ENCODE results near the gene FMR1.

Gene FMR1

DNA sequence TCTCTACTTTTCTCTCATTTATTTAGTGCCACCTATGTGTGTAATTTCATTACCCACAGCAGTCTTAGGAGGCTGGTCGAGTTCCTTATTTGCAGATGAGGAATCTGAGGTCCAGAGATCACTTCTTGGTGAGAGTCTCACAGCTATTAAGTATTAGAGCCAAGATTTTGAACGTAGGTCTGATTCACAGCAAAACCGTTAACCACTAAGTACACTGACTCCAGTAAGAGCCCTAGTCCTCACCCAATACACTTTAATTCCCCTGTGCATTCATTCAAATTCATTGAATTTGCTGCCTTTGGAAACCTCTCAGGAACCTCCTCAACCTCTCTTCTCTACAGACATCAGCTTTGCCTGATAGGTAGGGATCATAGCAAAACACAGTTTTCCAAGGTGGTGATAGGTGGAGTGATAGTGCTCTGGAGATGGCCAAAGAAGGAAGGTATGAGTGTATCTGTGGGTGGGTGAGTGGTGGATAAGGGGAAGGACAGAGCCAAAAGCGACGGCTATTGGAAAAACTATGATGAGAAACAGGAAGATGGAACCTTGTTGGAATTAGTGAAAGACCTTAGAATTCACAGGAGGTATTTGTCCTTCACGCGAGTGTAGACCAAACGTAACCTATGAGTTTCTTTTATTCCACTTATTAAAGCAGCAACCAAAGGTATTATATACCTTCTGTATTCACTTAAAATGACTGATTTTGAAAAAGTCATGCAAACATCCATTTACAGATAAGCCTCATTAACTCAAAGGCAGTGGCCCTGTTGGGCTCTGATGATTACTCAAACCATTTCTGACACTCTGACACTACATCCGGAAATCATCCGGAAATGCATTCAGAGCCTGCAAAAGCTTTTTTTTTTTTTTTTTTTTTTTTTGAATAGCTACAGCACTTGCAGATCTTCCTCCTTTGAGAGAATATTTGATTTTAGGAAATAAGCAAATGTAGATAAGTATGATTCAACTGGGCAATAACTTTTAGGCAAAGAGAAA, 6.3 kb downstream of the FMR1 start:
- DNase-seq, result no peak

DNA sequence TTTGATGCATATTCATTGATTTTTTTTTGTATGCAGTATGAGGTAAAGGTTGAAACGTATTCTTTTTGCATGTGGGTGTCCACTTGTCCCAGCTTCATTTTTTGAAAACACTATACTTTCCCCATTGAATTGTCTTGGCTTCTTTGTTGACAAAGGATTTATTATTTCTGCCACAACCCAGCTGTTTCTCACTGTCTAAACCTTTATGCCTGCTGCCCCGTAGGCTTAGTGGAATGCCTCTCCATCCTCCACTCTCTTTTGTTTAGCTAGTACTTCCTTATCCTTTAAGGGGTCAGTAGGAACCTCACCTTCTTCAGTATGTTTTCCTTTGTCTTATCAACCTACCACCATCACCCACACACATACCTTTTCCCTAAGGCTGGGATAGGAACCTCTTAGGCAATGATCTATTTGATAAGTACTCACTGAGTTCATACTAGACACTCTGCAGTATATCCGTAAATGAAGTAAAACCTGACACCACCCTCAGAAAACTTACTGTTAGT, 8.5 kb downstream of the FMR1 start:
- DNase-seq, result no peak

DNA sequence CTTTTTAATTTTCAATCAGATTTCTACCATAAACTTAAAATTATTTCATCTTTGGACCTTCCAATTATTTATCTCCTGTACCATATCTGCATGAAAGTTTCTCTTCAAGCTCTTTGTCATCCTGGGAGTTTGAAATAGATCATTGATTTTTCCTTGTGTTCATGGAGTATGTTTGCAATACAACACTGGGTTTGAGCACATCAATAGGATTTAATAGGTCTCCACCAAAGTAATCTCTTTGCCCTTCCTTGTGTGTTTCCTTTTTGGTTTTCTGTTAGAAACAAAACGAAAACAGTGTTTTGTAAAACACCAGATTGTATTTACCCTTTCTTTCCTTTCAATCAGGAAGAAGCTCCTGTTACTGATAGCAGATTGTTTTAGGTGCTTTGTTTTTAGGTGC, 11.9 kb downstream of the FMR1 start:
- DNase-seq, result no peak

DNA sequence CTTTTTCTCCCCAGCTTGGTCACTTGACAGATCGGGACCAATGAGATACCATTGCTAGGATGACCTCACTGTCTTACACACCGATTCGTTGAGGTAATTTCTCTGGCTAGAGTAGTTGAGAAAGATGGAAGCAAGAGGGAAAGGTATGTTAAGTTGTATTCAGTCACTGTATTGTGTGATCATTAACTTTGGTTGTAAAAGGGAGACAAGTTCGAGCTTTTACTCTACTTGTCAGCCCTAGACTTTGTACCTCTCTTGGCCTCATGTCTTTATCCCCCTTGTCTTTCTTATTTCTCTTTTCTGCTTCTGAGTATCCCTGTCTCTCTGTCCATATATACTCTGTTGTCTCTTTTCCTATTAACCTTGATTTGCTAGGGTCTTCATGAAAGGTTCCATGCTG, 15.5 kb downstream of the FMR1 start:
- DNase-seq, result no peak

DNA sequence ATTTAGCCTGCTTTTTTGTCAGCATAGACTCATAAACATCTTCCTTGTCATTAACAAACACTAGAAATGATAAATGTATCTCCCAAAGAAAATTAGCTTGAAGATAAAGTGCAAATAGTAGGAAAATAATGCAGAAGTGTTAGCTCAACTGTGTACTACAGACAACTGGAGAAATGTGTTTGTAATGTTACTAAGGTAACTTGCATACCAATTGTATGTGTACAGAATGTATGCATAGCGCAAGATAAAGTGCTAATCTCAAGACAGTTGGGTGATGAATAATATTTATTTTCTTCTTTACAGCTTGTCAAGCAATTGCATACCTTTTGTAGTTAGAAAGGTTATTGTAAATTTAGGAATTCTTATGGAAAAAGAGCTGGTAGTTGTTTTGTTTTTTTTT, 22.1 kb downstream of the FMR1 start:
- no peak for DNase-seq

DNA sequence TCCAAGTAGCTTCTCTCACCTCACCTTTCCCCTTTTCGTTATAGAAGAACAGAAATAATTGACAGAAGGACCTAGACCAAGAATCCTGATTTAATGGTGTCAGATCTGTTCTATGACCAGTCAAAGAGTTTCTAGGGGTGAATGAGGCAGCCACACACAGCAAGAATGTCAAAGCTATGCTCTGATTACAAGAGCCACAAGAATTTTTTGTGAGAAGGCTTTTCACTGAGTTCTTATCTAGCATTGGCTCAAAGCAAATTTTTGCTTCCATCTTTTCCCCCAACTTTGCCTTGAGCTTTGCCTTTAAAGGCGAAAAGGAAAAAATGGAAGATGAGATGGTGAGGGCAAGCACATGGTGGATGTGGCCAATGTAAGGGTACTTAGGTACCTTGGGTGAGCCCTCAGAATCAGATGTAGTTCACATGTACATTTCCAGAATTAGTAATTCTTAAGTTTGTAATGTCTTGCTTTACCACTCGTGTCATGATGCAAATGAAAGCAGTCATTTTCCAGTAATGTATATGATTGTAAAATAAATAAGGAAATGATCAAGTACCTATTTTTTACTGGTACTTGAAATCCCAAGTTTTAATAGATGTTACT, 23.5 kb downstream of the FMR1 start:
- no peak for DNase-seq

DNA sequence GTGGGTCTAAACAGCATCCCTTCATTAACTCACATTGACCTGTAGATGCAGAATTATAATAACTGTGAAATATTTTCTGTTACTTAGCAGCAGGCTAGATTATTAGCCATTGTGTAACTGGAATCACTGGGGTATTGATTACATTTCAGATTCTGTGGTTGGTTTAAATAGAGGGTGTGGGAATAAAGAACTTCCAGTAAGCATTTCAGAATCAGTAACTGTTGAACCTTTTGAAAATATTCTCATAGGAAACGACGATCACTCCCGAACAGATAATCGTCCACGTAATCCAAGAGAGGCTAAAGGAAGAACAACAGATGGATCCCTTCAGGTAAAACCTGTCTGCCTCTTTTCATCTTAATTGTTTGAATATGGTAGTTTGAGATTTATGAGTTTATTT, 33.6 kb downstream of the FMR1 start:
- DNase-seq, result no peak

DNA sequence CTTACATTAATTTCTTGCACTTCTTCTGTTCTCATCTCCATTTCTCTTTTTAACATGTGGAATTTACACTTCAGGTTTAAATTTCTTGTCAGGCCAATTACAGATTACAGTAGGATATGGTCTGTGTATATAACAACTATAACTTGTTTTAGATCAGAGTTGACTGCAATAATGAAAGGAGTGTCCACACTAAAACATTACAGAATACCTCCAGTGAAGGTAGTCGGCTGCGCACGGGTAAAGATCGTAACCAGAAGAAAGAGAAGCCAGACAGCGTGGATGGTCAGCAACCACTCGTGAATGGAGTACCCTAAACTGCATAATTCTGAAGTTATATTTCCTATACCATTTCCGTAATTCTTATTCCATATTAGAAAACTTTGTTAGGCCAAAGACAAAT, 36.8 kb downstream of the FMR1 start:
- DNase-seq, result no peak

DNA sequence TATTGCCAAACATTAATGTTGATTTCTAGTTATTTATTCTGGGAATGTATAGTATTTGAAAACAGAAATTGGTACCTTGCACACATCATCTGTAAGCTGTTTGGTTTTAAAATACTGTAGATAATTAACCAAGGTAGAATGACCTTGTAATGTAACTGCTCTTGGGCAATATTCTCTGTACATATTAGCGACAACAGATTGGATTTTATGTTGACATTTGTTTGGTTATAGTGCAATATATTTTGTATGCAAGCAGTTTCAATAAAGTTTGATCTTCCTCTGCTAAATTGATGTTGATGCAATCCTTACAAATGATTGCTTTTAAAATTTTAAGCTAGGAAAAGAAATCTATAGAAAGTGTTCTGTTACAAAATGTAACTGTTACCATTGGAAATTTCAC, 38.6 kb downstream of the FMR1 start:
- no peak for DNase-seq

DNA sequence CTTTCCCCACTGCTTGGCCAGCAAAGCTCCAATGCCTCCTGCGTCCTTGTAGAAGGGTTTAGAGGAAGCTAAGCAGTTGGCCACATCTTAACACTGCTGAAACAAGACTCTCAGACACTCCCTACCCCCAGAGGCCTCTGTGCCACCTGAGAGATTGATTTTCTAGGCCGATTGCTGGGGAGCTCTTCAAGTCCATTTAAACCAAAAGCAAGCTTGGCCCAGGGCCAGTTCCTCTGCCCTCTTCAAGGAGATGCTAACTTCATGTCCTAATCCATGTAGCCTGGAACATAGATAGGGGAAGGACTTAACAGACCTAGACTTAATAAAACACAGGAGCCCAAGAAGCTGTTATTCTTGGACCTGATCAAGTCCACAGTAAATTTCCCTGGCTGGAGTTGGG, 42.3 kb downstream of the FMR1 start:
- DNase-seq, result no peak

DNA sequence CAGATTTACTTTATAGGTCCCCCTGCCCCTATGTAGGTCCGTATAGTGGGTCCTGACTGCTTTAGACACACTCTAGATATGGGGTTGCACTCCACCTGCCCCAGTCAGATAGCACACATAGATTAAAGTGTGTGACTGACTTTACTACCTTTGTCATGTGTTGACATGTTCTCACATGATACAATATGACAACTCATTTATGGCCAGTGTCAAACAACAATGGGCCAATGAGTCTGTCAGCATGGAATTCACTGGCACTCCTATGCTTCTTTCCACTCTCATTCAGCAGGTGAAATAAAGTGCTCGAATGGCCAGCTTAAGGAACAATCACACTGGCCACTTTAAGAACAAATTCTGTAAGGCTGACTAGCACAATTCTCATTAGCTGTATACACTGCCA, 45.6 kb downstream of the FMR1 start:
- DNase-seq, result no peak

DNA sequence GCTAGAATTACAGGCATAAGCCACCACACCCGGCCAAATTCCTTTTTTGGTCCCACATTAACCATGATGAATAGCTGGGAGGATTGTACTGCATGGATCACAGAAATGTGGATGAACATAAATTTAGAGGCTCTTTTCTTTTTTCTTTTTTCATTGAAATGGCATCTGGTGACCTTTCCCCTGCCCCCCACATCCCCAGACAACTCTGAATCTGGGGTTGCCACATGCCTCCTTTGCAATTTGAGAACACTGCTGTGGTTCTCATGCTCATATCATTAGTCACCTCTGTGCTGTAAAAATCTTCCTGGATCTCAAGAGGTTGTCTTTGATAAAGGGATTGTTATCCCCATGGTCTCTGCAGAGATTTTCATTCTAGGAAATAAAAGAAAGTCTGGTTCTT, 46.6 kb downstream of the FMR1 start:
- no peak for DNase-seq

DNA sequence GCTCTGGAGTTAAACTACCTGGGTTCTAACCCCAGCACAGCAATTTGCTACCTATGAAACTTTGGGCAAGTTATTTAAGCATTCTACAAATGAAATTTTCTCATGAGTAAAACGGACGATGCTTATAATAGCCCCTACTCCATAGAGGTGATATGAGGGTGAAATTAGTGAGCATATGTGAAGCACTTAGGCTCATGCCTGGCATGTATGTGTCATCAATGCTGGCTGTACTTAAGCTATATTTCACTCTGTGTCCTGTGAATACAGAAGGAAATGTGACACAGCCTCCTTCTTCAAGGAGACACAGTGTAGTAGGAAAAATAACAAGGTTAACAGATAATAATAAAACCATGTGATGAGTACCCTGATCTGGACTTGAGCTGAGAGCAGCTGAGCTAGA, 49.0 kb downstream of the FMR1 start:
- no peak for DNase-seq

DNA sequence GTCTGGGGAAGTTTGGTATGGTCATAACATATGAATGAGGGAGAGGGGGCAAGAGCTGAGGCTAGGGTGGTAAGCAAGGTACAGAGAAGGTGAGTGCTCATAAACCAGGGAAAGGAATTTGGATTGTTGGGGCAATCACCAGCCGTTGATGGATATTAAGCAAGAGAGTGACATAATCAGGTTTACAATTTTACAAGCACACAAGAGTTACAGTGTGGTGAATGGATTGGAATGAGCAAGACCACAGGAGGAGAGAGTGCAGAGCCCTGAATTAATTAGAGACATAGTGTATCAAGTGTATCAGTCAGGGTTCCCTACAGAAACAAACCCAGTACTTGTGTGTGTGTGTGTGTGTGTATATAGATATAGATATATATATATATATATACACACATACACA, 50.8 kb downstream of the FMR1 start:
- no peak for DNase-seq

DNA sequence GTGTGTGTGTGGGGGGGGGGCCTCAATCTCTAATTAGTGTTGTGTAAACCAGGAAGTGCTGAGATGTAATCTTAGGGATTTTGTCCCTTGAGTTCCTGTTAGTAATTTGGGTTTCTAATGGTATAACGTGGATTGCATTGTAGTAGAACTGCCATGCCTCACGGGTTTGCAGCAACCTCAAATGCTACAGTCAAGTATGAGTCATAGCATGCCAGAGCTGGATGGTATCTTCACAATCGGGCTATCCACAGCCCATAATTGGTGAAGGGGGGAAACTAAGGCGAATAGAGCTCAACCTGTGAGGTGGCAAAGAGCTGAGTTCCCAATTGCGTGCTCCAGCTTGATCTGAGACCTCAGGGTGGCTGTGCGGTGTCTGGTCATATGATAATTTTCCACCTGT, 67.2 kb downstream of the FMR1 start:
- no peak for DNase-seq

DNA sequence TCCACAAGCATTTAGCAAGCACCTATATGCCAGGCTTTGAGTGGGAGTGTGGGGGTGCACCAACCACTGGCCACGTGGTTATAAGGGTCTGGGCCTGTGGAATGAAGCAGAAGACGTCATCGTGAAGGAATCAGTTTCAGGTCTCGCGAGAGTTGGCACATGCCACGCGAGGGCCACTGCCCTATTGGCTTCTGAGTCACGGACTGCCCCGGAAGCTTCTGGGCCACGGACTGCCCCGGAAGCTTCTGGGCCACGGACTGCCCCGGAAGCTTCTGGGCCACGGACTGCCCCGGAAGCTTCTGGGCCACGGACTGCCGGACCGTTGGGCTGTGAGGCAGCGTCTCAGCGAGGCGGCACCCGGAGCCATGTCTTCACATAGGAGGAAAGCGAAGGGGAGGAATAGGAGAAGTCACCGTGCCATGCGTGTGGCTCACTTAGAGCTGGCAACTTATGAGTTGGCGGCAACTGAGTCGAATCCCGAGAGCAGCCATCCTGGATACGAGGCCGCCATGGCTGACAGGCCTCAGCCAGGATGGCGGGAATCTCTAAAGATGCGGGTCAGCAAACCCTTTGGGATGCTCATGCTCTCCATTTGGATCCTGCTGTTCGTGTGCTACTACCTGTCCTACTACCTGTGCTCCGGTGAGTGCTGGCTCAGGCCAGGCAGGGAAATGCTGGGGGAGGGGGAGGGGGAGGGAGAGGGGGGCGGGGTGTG, 69.5 kb downstream of the FMR1 start, which contains the start of gene FMR1NB:
Gene FMR1NB, plus strand, starts transcription at position 300 of the 715 bp plus-strand sequence. Its CDS starts 66 bp downstream, at position 366.
- no peak for DNase-seq
